Spleen (tissue), 7 donors: ENCODE results near the gene FLACC1.
"Not testable (repeated sequence)": the region's sequence is repeated elsewhere in the genome, so short reads cannot be mapped to it uniquely, and the experiment has no call there.

Experiments used
- CTCF ChIP-seq, 11 experiments: fragments of 200-600 bp in 7 of 11; fragments of 450-650 bp in 4 of 11; sonication (generic) in 4 of 11; IDR thresholded peaks in 8 of 11; conservative IDR thresholded peaks in 3 of 11; 1 replicate in 7 of 11; 2 replicates in 4 of 11; pipeline versions ENCODE4 v1.4.0 to v1.8.0; 2016 to 2021; ENCODE audit warnings: antibody characterized with exemption in 11 of 11, inconsistent platforms in 4 of 11, mild to moderate bottlenecking in 1 of 11
- POLR2AphosphoS5 ChIP-seq, 3 donors: sonication (generic); formaldehyde crosslinking; IDR thresholded peaks; one replicate each; pipeline ENCODE4 v1.5.1; 2017; ENCODE audit warnings: antibody characterized with exemption in 3 of 3
- donor health status: DM: no; HTN: no; CAD: no; lungs with moderate emphysema.
- donor health status: DM: no; HTN: no; CAD: no.
- donor health status: DM: no; HTN: no; CAD: no.

GRCh38 chr2:201299929-201300328 lies 57.2 kb downstream of the FLACC1 start:
- TF ChIP-seq CTCF (IDR thresholded peaks at IDR 0.05 in 8 of 11, conservative IDR thresholded peaks at IDR 0.05 in 3 of 11); POLR2AphosphoS5 (IDR thresholded peaks at IDR 0.05): not testable (repeated sequence)
